Right lobe of liver (tissue), 6 donors: ENCODE data around the gene ADPRHL1. TPM values are rescaled to one million over a fixed set of nuclear protein-coding genes. Genes with fewer than 3 reads are reported as not detected.
"Not testable (repeated sequence)": the region's sequence is repeated elsewhere in the genome, so short reads cannot be mapped to it uniquely, and the experiment has no call there.

ENCODE experiments used
- ATAC-seq, 4 donors: fragments of 200-7000 bp; cut with Tn5 transposase; one replicate each; pipeline ENCODE4 v1.9.1; 2020; ENCODE audit warnings: mild to moderate bottlenecking in 4 of 4, moderate library complexity in 4 of 4
- DNase-seq, 3 donors: peaks; one replicate each; pipeline ENCODE4 v3.0.0-alpha.2; 2020
- H3K27ac ChIP-seq, 3 donors: fragments of 200-600 bp; one replicate each; pipeline ENCODE4 v1.8.0; 2022
- H3K27me3 ChIP-seq, 2 donors: fragments of 200-600 bp; one replicate each; pipeline ENCODE4 v1.8.0; 2022
- H3K36me3 ChIP-seq, 4 donors: fragments of 200-600 bp; sonication (generic) in 1 of 4; one replicate each; pipeline versions ENCODE4 v1.5.1 to v1.8.0; 2017 to 2022; ENCODE audit warnings: control low read depth in 1 of 4
- H3K4me1 ChIP-seq, 4 donors: fragments of 200-600 bp; sonication (generic) in 1 of 4; one replicate each; pipeline versions ENCODE4 v1.5.1 to v1.8.0; 2017 to 2022; ENCODE audit warnings: control low read depth in 1 of 4
- H3K4me3 ChIP-seq, 3 donors: fragments of 200-600 bp; one replicate each; pipeline ENCODE4 v1.8.0; 2022
- H3K9me3 ChIP-seq, 4 donors: fragments of 200-600 bp; sonication (generic) in 1 of 4; one replicate each; pipeline versions ENCODE4 v1.5.1 to v1.8.0; 2017 to 2022; ENCODE audit warnings: control low read depth in 1 of 4
- CTCF ChIP-seq, 4 donors: fragments of 200-600 bp in 3 of 4; fragments of 450-650 bp in 1 of 4; IDR thresholded peaks; one replicate each; pipeline versions ENCODE4 v1.5.1 to v1.8.0; 2016 to 2022; ENCODE audit warnings: antibody characterized with exemption in 4 of 4, mild to moderate bottlenecking in 2 of 4
- POLR2A ChIP-seq: fragments of 450-650 bp; IDR thresholded peaks from one replicate; pipeline ENCODE4 v1.6.1; 2017; ENCODE audit warnings: antibody characterized with exemption, mild to moderate bottlenecking
- WGBS: methylation state at CpG from one replicate; pipeline ENCODE4 v1.1.6; 2018; ENCODE audit warnings: low coverage, low lambda C conversion rate; ENCODE audit not compliant: insufficient coverage; ENCODE audit errors: missing lambda C conversion rate; 5-methylcytosine and 5-hydroxymethylcytosine counted together
- intact Hi-C, 2 donors: fragments of 100-400 bp; cut with DNase I; formaldehyde crosslinking; loops; one replicate each; pipeline versions ENCODE4 v1.11.2 to v1.14.1; 2022
- total RNA-seq, 6 experiments: library from RNA; depleted of rRNA in 2 of 6; stranded (reverse); fragments of >200 nt in 2 of 6; fragmentation: NEBNext Ultra II Directional in 3 of 6; extraction: Animal tissue kit (Norgen Biotek cat#: 25700) in 3 of 6; gene quantifications; one replicate each; pipeline versions ENCODE4 v1.1.0 to v1.2.4, GENCODE V29; 2016 to 2023
- donor health status: DM: no; HTN: yes; CAD: no.
- donor health status: DM: no; HTN: no; CAD: no.
- donor health status: DM: no; HTN: no; CAD: no.
- donor health status: DM: no; HTN: yes; CAD: no.
- donor health status: DM: no; HTN: yes; CAD: no.

Gene ADPRHL1
- total RNA-seq, 6 experiments from 2014 or later: 0.37 to 1.7 (median 1.1) TPM

- H3K36me3 ChIP-seq: no peaks in the 10 kb centered on the region
- H3K27ac ChIP-seq: no peak overlapping the region
- 80% methylated on average over 6 of the region's 10 CpGs for WGBS
- H3K9me3 ChIP-seq: no peaks in the 10 kb centered on the region
- no peaks in the 10 kb centered on the region for H3K27me3 ChIP-seq
- no peak for TF ChIP-seq CTCF (IDR thresholded peaks at IDR 0.05)
- TF ChIP-seq POLR2A: no peak
- ATAC-seq (no peak), DNase-seq (peak in 1 of 3 donors; percentile 18)
- peaks cover 0 to 4% (median 0%) of the 10 kb centered on the region in 4 donors for H3K4me1 ChIP-seq
- intact Hi-C loops: loop anchor here in 1 of 2 donors (10.0 kb wide), 1 partner anchor 116 kb away; no protein-coding TSS in a partner anchor
- H3K4me3 ChIP-seq: no peak overlapping the region
These were observed 62.3 kb downstream of the ADPRHL1 start for GRCh38 chr13:113390874-113391497.

- H3K4me1 ChIP-seq, H3K27me3 ChIP-seq, H3K36me3 ChIP-seq, intact Hi-C loops, ATAC-seq, H3K27ac ChIP-seq, H3K9me3 ChIP-seq, H3K4me3 ChIP-seq: not testable (repeated sequence)
- 94% methylated on average over 5 of the region's 8 CpGs for WGBS
- peak in 1 of 3 donors; percentile 23 for DNase-seq
These were observed 63.7 kb downstream of the ADPRHL1 start for GRCh38 chr13:113389586-113389985.

GRCh38 chr13:113387396-113387795 is 65.9 kb downstream of the ADPRHL1 start:
- no peak overlapping the region for H3K27ac ChIP-seq
- intact Hi-C loops: no loop called here
- no peaks in the 10 kb centered on the region for H3K9me3 ChIP-seq
- no peaks in the 10 kb centered on the region for H3K4me1 ChIP-seq
- DNase-seq (no peak), ATAC-seq (no peak)
- 47% methylated on average over 1 of the region's 1 CpG for WGBS
- H3K4me3 ChIP-seq: no peak overlapping the region
- no peaks in the 10 kb centered on the region for H3K36me3 ChIP-seq
- TF ChIP-seq POLR2A: no peak
- H3K27me3 ChIP-seq: no peaks in the 10 kb centered on the region

DNA sequence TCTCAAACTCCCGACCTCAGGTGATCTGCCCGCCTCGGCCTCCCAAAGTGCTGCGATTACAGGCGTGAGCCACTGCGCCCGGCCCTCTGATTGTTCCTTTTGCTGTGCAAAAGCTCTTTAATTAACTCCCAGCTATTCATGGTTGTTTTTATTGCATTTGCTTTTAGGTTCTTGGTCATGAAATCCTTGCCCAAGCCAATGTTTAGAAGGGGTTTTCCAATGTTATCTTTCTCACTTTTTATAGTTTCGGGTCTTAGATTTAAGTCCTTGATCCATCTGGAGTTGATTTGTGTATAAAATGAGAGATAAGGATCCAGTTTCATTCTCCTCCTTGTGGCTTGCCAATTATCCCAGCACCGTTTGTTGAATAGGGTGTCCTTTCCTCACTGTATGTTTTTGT is 70.2 kb downstream of the ADPRHL1 start:
- ATAC-seq: no peak
- no peak for TF ChIP-seq CTCF (IDR thresholded peaks at IDR 0.05)
- TF ChIP-seq POLR2A: no peak
- Histone ChIP-seq H3K36me3 (no peaks in the 10 kb centered on the region), H3K4me3 (no peak overlapping the region), H3K9me3 (no peaks in the 10 kb centered on the region), H3K27ac (no peak overlapping the region), H3K27me3 (no peaks in the 10 kb centered on the region), H3K4me1 (peaks cover 0 to 25% (median 10%) of the 10 kb centered on the region in 4 donors)
- WGBS: 69% methylated on average over 9 of the region's 9 CpGs
- peak in 1 of 3 donors; percentile 27 for DNase-seq
- intact Hi-C loops: no loop called here

DNA sequence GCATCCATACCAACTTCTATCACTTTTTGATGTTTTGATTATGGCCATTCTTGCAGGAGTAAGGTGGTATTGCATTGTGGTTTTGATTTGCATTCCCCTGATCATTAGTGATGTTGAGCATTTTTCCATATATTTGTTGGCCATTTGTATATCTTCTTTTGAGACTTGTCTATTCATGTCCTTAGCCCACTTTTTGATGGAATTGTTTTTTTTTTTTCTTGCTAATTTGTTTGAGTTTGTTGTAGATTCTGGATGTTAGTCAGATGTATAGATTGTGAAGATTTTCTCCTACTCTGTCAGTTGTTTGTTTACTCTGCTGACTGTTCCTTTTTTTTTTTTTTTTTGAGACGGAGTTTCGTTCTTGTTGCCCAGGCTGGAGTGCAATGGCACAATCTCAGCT is 70.7 kb downstream of the ADPRHL1 start:
- ATAC-seq, H3K9me3 ChIP-seq, H3K4me3 ChIP-seq, DNase-seq, intact Hi-C loops, H3K27ac ChIP-seq, H3K36me3 ChIP-seq, H3K27me3 ChIP-seq: not testable (repeated sequence)
- peaks cover 0 to 25% (median 10%) of the 10 kb centered on the region in 4 donors for H3K4me1 ChIP-seq
- WGBS: 80% methylated on average over 2 of the region's 2 CpGs

- TF ChIP-seq POLR2A (no peak), CTCF (IDR thresholded peaks at IDR 0.05) (no peak)
- H3K27me3 ChIP-seq: no peaks in the 10 kb centered on the region
- ATAC-seq: peak; percentile 52 to 82 (median 70)
These were observed 74.5 kb downstream of the ADPRHL1 start for GRCh38 chr13:113378825-113379224.

More at GRCh38 chr13:113378825-113379224, 74.5 kb downstream of the ADPRHL1 start:
- WGBS: 34% methylated on average over 3 of the region's 10 CpGs
- intact Hi-C loops: loop anchor here in 1 of 2 donors (10.0 kb wide), 1 partner anchor 94 kb away; no protein-coding TSS in a partner anchor
- peaks cover 0 to 25% (median 10%) of the 10 kb centered on the region in 4 donors for H3K4me1 ChIP-seq
- H3K27ac ChIP-seq: peak overlapping the region in 2 of 3 donors; percentile 68 to 74
- H3K9me3 ChIP-seq: no peaks in the 10 kb centered on the region
- H3K36me3 ChIP-seq: no peaks in the 10 kb centered on the region
- no peak overlapping the region for H3K4me3 ChIP-seq
- DNase-seq: peak in 2 of 3 donors; percentile 76 to 81
